ENCODE measurements around the gene CCSER2. TPM values are rescaled to one million over a fixed set of nuclear protein-coding genes. Genes with fewer than 3 reads are reported as not detected.

Gene CCSER2
- total and polyA plus RNA-seq, 2 donors (not counting 1 experiment from before 2014, with no cell fraction given), result 6.0 to 45.9 TPM

DNA sequence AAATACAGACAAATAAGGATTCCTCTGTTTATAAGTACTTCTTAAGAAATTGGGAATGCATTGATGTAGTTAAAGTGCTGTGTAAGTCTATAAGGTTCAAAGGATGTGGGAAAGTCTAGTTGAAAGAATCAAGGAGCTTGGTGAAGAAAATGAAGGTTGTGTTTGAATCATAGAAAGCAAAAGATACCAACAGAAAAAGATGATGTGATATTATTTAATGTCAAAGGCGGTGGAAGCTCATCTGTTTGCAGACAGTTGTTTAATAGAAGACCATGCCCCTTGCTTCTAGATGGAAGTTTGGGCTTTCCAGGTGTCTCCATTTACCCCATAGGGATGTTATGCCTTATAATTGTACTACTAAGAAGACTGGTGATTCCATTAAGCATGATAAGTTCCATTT, 150.3 kb downstream of the CCSER2 start:
- H3K9me3 Mint-ChIP-seq (ENCODE audit: insufficient read depth), result no peaks in the 10 kb centered on the region
- H3K27ac ChIP-seq (ENCODE audit: low read length in 2 of 2), result no peak overlapping the region
- no peaks in the 10 kb centered on the region for H3K4me1 ChIP-seq (ENCODE audit: control insufficient read depth in 2 of 2, insufficient read depth in 2 of 2, low read length in 2 of 2)
- ChIA-PET POLR2A (no interaction called here), CTCF (no interaction called here)
- no peak overlapping the region for H2AFZ ChIP-seq (ENCODE audit: insufficient read depth, low read depth, low read length, poor library complexity, severe bottlenecking)
- WGBS (ENCODE audit: insufficient coverage), result no CpG with 5 or more reads among the region's 1 CpG
- intact Hi-C loops (cut with micrococcal nuclease), result no loop called here
- no peak overlapping the region for H3K27ac Mint-ChIP-seq
- no peaks in the 10 kb centered on the region for H3K27me3 ChIP-seq (replicated peaks in 1 of 4; ENCODE audit: control extremely low read depth in 1 of 4, control insufficient read depth in 3 of 4, insufficient read depth in 4 of 4, low read length in 3 of 4)
- H3K79me2 ChIP-seq (ENCODE audit: control insufficient read depth, insufficient read depth, low read length), result no peaks in the 10 kb centered on the region
- no peak overlapping the region for H3K9ac ChIP-seq (ENCODE audit: low read length)
- TF ChIP-seq, protein P1, sequence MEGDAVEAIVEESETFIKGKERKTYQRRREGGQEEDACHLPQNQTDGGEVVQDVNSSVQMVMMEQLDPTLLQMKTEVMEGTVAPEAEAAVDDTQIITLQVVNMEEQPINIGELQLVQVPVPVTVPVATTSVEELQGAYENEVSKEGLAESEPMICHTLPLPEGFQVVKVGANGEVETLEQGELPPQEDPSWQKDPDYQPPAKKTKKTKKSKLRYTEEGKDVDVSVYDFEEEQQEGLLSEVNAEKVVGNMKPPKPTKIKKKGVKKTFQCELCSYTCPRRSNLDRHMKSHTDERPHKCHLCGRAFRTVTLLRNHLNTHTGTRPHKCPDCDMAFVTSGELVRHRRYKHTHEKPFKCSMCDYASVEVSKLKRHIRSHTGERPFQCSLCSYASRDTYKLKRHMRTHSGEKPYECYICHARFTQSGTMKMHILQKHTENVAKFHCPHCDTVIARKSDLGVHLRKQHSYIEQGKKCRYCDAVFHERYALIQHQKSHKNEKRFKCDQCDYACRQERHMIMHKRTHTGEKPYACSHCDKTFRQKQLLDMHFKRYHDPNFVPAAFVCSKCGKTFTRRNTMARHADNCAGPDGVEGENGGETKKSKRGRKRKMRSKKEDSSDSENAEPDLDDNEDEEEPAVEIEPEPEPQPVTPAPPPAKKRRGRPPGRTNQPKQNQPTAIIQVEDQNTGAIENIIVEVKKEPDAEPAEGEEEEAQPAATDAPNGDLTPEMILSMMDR (IDR thresholded peaks at IDR 0.05), result no peak
- TF ChIP-seq EZH2 (IDR thresholded peaks at IDR 0.05; ENCODE audit: borderline replicate concordance, insufficient read depth, low read depth, low read length, poor library complexity, severe bottlenecking), result no peak
- no peaks in the 10 kb centered on the region for H3K27me3 Mint-ChIP-seq
- no peak overlapping the region for H3K4me2 ChIP-seq (replicated peaks; ENCODE audit: low read depth, low read length, poor library complexity, severe bottlenecking)
- H3K4me1 Mint-ChIP-seq, result no peaks in the 10 kb centered on the region
- H4K20me1 ChIP-seq (ENCODE audit: control insufficient read depth, insufficient read depth, low read length, poor library complexity, severe bottlenecking), result no peaks in the 10 kb centered on the region
- no peak overlapping the region for H3K4me3 Mint-ChIP-seq
- no peak overlapping the region for H3K4me3 ChIP-seq (ENCODE audit: control extremely low read depth in 1 of 5, extremely low read depth in 1 of 5, insufficient read depth in 1 of 5, low read depth in 2 of 5, low read length in 4 of 5)
- H3K36me3 ChIP-seq (replicated peaks in 1 of 2; ENCODE audit: control extremely low read depth in 1 of 2, control insufficient read depth in 1 of 2, extremely low read depth in 1 of 2, insufficient read depth in 2 of 2, low read length in 1 of 2), result peaks cover 3 to 28% of the 10 kb centered on the region in 2 experiments
- DNase-seq (no peak), ATAC-seq (ENCODE audit: low read depth) (no peak)
- no peaks in the 10 kb centered on the region for H3K9me3 ChIP-seq (ENCODE audit: control extremely low read depth in 1 of 3, control insufficient read depth in 2 of 3, insufficient read depth in 1 of 3, low read length in 2 of 3)

DNA sequence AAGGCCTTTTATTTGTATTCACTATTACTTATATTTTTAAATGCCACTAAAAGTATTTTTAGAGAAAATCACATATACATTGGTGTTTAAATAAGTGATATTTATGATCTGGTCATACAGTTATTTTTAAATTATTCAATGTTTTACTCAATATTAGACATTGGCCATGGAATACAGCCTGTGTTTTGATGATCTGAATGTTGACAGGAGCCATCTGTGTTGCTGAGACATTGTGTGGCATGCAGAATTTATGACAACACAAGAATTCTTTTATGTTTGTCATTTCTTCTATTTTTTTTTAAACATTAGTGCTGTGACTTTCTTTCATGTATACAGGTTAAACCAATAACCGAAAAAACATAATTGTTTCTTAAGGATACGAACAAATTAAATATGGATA, 156.2 kb downstream of the CCSER2 start:
- CTCF ChIA-PET, result no interaction called here

More for the DNA sequence above, 156.2 kb downstream of the CCSER2 start:
- no peak overlapping the region for H2AFZ ChIP-seq (ENCODE audit: insufficient read depth, low read depth, low read length, poor library complexity, severe bottlenecking)
- Mint-ChIP-seq H3K9me3 (ENCODE audit: insufficient read depth) (no peaks in the 10 kb centered on the region), H3K4me3 (no peak overlapping the region), H3K27ac (no peak overlapping the region), H3K27me3 (no peaks in the 10 kb centered on the region), H3K4me1 (no peaks in the 10 kb centered on the region)
- ATAC-seq (ENCODE audit: low read depth) (no peak), DNase-seq (no peak)
- H3K4me1 ChIP-seq (ENCODE audit: control insufficient read depth in 2 of 2, insufficient read depth in 2 of 2, low read length in 2 of 2), result no peaks in the 10 kb centered on the region
- H4K20me1 ChIP-seq (ENCODE audit: control insufficient read depth, insufficient read depth, low read length, poor library complexity, severe bottlenecking), result no peaks in the 10 kb centered on the region
- no peaks in the 10 kb centered on the region for H3K36me3 ChIP-seq (replicated peaks in 1 of 2; ENCODE audit: control extremely low read depth in 1 of 2, control insufficient read depth in 1 of 2, extremely low read depth in 1 of 2, insufficient read depth in 2 of 2, low read length in 1 of 2)
- POLR2A ChIA-PET, result no interaction called here
- TF ChIP-seq EZH2 (IDR thresholded peaks at IDR 0.05; ENCODE audit: borderline replicate concordance, insufficient read depth, low read depth, low read length, poor library complexity, severe bottlenecking), result no peak
- TF ChIP-seq, protein P1 (IDR thresholded peaks at IDR 0.05), result no peak
- no peaks in the 10 kb centered on the region for H3K27me3 ChIP-seq (replicated peaks in 1 of 4; ENCODE audit: control extremely low read depth in 1 of 4, control insufficient read depth in 3 of 4, insufficient read depth in 4 of 4, low read length in 3 of 4)
- no CpG with 5 or more reads among the region's 2 CpGs for WGBS (ENCODE audit: insufficient coverage)
- H3K9ac ChIP-seq (ENCODE audit: low read length), result no peak overlapping the region
- H3K4me2 ChIP-seq (replicated peaks; ENCODE audit: low read depth, low read length, poor library complexity, severe bottlenecking), result no peak overlapping the region
- peaks cover 0 to 2% (median 0%) of the 10 kb centered on the region in 3 donors for H3K9me3 ChIP-seq (ENCODE audit: control extremely low read depth in 1 of 3, control insufficient read depth in 2 of 3, insufficient read depth in 1 of 3, low read length in 2 of 3)
- no peak overlapping the region for H3K4me3 ChIP-seq (ENCODE audit: control extremely low read depth in 1 of 5, extremely low read depth in 1 of 5, insufficient read depth in 1 of 5, low read depth in 2 of 5, low read length in 4 of 5)
- no peaks in the 10 kb centered on the region for H3K79me2 ChIP-seq (ENCODE audit: control insufficient read depth, insufficient read depth, low read length)
- intact Hi-C loops (cut with micrococcal nuclease), result no loop called here
- H3K27ac ChIP-seq (ENCODE audit: low read length in 2 of 2), result no peak overlapping the region
